H9 (cell line): Measurements from ENCODE around the gene DPF3. TPM values are rescaled to one million over a fixed set of nuclear protein-coding genes. Genes with fewer than 3 reads are reported as not detected.

Source experiments
- DNase-seq: peaks from one replicate; pipeline ENCODE4 v3.0.0-alpha.2; 2017
- H2AFZ ChIP-seq: one replicate; pipeline ENCODE4 v1.6.1; 2013; ENCODE audit warnings: mild to moderate bottlenecking, low read length, control low read depth, moderate library complexity
- H2AK5ac ChIP-seq: 2 replicates; pipeline ENCODE4 v1.6.1; 2013; ENCODE audit warnings: low read length, control low read depth, mixed read lengths; ENCODE audit not compliant: insufficient read length
- H2BK120ac ChIP-seq: one replicate; pipeline ENCODE4 v1.6.1; 2013; ENCODE audit warnings: low read depth, mild to moderate bottlenecking, low read length, control low read depth, inconsistent platforms; ENCODE audit not compliant: poor library complexity, severe bottlenecking
- H2BK12ac ChIP-seq: 2 replicates; pipeline ENCODE4 v1.6.1; 2013; ENCODE audit warnings: low read length, control low read depth, mixed read lengths, low read depth; ENCODE audit not compliant: insufficient read length
- H2BK15ac ChIP-seq: 2 replicates; pipeline ENCODE4 v1.6.1; 2013; ENCODE audit warnings: low read depth, low read length, control low read depth
- H2BK20ac ChIP-seq: one replicate; pipeline ENCODE4 v1.6.1; 2013; ENCODE audit warnings: low read depth, mild to moderate bottlenecking, low read length, control low read depth, inconsistent platforms; ENCODE audit not compliant: poor library complexity, severe bottlenecking
- H2BK5ac ChIP-seq: 2 replicates; pipeline ENCODE4 v1.6.1; 2013; ENCODE audit warnings: low read length, control low read depth, mixed read lengths; ENCODE audit not compliant: insufficient read length
- H3K14ac ChIP-seq: 2 replicates; pipeline ENCODE4 v1.6.1; 2013; ENCODE audit warnings: low read length, control low read depth; ENCODE audit not compliant: insufficient read depth
- H3K18ac ChIP-seq: 2 replicates; pipeline ENCODE4 v1.6.1; 2013; ENCODE audit warnings: low read depth, mild to moderate bottlenecking, mixed read lengths, low read length, control low read depth; ENCODE audit not compliant: insufficient read length
- H3K23ac ChIP-seq: 2 replicates; pipeline ENCODE4 v1.6.1; 2013; ENCODE audit warnings: low read length, control low read depth, mixed read lengths, low read depth; ENCODE audit not compliant: insufficient read length
- H3K23me2 ChIP-seq: 2 replicates; pipeline ENCODE4 v1.6.1; 2013; ENCODE audit warnings: low read depth, mild to moderate bottlenecking, mixed read lengths, low read length, control low read depth; ENCODE audit not compliant: insufficient read length, poor library complexity, severe bottlenecking
- H3K27ac ChIP-seq: 2 replicates; pipeline ENCODE4 v1.5.1; 2013; ENCODE audit warnings: low read length, control low read depth, mixed read lengths, low read depth; ENCODE audit not compliant: insufficient read length
- H3K27me3 ChIP-seq: 2 replicates; pipeline ENCODE4 v1.6.1; 2013; ENCODE audit warnings: low read length, control low read depth, inconsistent platforms; ENCODE audit not compliant: insufficient read depth
- H3K4ac ChIP-seq: 2 replicates; pipeline ENCODE4 v1.6.1; 2013; ENCODE audit warnings: low read depth, mild to moderate bottlenecking, control low read depth, inconsistent platforms, low read length, moderate library complexity
- H3K4me1 ChIP-seq: 2 replicates; pipeline ENCODE4 v1.6.1; 2013; ENCODE audit warnings: low read length, control low read depth, inconsistent platforms; ENCODE audit not compliant: insufficient read depth
- H3K4me2 ChIP-seq: 2 replicates; pipeline ENCODE4 v1.6.1; 2013; ENCODE audit warnings: low read length, control low read depth, mixed read lengths; ENCODE audit not compliant: insufficient read length, insufficient read depth
- H3K56ac ChIP-seq: 2 replicates; pipeline ENCODE4 v1.6.1; 2013; ENCODE audit warnings: low read depth, mild to moderate bottlenecking, mixed read lengths, low read length, control low read depth; ENCODE audit not compliant: insufficient read length
- H3K79me1 ChIP-seq: 2 replicates; pipeline ENCODE4 v1.6.1; 2013; ENCODE audit warnings: low read depth, mild to moderate bottlenecking, moderate library complexity, low read length, control low read depth, inconsistent platforms; ENCODE audit not compliant: insufficient read depth, poor library complexity, severe bottlenecking
- H3K79me2 ChIP-seq: 2 replicates; pipeline ENCODE4 v1.6.1; 2013; ENCODE audit warnings: low read length, control low read depth, inconsistent platforms; ENCODE audit not compliant: insufficient read depth
- H3K9ac ChIP-seq: 2 replicates; pipeline ENCODE4 v1.6.1; 2013; ENCODE audit warnings: low read length, control low read depth, mixed read lengths; ENCODE audit not compliant: insufficient read length; ENCODE audit errors: extremely low read depth
- H3K9me3 ChIP-seq: one replicate; pipeline ENCODE4 v1.6.1; 2013; ENCODE audit warnings: low read depth, low read length, inconsistent platforms; ENCODE audit not compliant: control insufficient read depth
- H3T11ph ChIP-seq: one replicate; pipeline ENCODE4 v1.6.1; 2013; ENCODE audit warnings: mild to moderate bottlenecking, low read length, control low read depth, inconsistent platforms
- H4K20me1 ChIP-seq: one replicate; pipeline ENCODE4 v1.6.1; 2013; ENCODE audit not compliant: control insufficient read depth, insufficient read length, insufficient read depth
- H4K5ac ChIP-seq: 2 replicates; pipeline ENCODE4 v1.6.1; 2013; ENCODE audit warnings: low read depth, mild to moderate bottlenecking, mixed read lengths, low read length, control low read depth; ENCODE audit not compliant: insufficient read length
- H4K8ac ChIP-seq: replicated peaks from 2 replicates; pipeline ENCODE4 v1.6.1; 2013; ENCODE audit warnings: low read length, control low read depth, mixed read lengths, low read depth; ENCODE audit not compliant: insufficient read length
- H4K91ac ChIP-seq: 2 replicates; pipeline ENCODE4 v1.6.1; 2013; ENCODE audit warnings: low read depth, mild to moderate bottlenecking, moderate library complexity, mixed read lengths, low read length, control low read depth; ENCODE audit not compliant: insufficient read length
- H3K27ac Mint-ChIP-seq, 3 experiments: 2 replicates in 2 of 3; 3 replicates in 1 of 3; pipeline ENCODE4 v1.8.0; 2020 to 2021; ENCODE audit warnings: mixed read lengths in 3 of 3, mild to moderate bottlenecking in 1 of 3, moderate library complexity in 1 of 3
- H3K27me3 Mint-ChIP-seq: 2 replicates; pipeline ENCODE4 v1.8.0; 2021; ENCODE audit warnings: low read depth, mild to moderate bottlenecking, moderate library complexity, mixed read lengths
- H3K36me3 Mint-ChIP-seq, 3 experiments: 2 replicates in 2 of 3; 3 replicates in 1 of 3; pipeline ENCODE4 v1.8.0; 2020 to 2021; ENCODE audit warnings: low read depth in 3 of 3, mixed read lengths in 3 of 3; ENCODE audit not compliant: insufficient read depth in 1 of 3
- H3K4me1 Mint-ChIP-seq, 2 experiments: 2 replicates each; pipeline ENCODE4 v1.8.0; 2020; ENCODE audit warnings: mixed read lengths in 2 of 2
- H3K4me3 Mint-ChIP-seq, 2 experiments: 2 replicates in 1 of 2; 3 replicates in 1 of 2; pipeline ENCODE4 v1.8.0; 2020 to 2021; ENCODE audit warnings: mild to moderate bottlenecking in 2 of 2, mixed read lengths in 2 of 2, moderate library complexity in 1 of 2
- H3K9me3 Mint-ChIP-seq, 2 experiments: 2 replicates in 1 of 2; 3 replicates in 1 of 2; pipeline ENCODE4 v1.8.0; 2020; ENCODE audit warnings: mild to moderate bottlenecking in 2 of 2, mixed read lengths in 2 of 2, moderate library complexity in 1 of 2
- WGBS: extraction: QIAGEN DNeasy Blood & Tissue Kit; methylation state at CpG from one replicate; pipeline ENCODE4 v1.1.7; 2013; ENCODE audit warnings: missing lambda C conversion rate, low lambda C conversion rate, mixed read lengths; ENCODE audit not compliant: insufficient read length; ENCODE audit errors: extremely low coverage; 5-methylcytosine and 5-hydroxymethylcytosine counted together
- total RNA-seq: library from RNA; stranded (reverse); gene quantifications from 2 replicates; pipeline ENCODE4 v1.2.1, GENCODE V29; 2021
- TF ChIP-seq, protein P1 (sequence below): fragments of 200-600 bp; sonication (generic); conservative IDR thresholded peaks from 3 replicates; pipeline ENCODE4 v1.8.0; 2021; ENCODE audit warnings: antibody characterized with exemption, mild to moderate bottlenecking

Gene DPF3
- total RNA-seq, 1 experiment from 2014 or later = not detected

DNA sequence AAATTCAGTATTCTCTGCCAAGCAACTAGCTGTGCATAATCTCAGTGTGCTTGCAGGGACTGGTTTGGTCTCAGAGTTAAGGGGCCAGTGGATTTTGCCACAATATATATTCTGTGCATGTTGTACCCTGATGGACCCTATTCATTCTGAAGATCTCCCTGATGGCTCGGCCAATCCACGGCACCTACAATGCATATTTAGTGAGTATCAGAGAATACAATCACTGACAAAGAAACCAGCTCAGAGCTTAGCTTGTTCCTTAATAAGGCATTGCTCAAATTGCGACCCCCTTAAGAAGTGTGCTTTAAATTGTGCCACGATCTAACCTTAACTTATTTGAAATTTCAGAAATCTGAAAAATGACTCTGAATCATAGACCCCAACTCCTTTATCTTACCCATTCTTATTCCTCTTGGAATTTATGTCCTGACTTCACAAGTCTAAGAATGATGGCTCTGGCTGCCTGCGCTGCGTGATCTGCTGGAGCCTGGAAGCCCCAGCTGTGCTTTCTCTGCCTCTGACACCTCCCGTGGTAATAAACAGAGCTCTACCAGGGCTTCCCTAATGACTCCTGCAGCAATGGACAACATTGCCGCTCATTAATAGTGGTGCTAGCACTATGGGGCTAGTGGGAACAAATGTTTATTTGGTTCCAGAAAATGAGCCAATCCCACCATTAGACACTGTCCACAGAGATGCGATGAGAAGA lies 23.3 kb upstream of the DPF3 start:
- no peaks in the 10 kb centered on the region for H3K9me3 ChIP-seq
- no peak for DNase-seq
- no peak overlapping the region for H3K18ac ChIP-seq
- TF ChIP-seq, protein P1, sequence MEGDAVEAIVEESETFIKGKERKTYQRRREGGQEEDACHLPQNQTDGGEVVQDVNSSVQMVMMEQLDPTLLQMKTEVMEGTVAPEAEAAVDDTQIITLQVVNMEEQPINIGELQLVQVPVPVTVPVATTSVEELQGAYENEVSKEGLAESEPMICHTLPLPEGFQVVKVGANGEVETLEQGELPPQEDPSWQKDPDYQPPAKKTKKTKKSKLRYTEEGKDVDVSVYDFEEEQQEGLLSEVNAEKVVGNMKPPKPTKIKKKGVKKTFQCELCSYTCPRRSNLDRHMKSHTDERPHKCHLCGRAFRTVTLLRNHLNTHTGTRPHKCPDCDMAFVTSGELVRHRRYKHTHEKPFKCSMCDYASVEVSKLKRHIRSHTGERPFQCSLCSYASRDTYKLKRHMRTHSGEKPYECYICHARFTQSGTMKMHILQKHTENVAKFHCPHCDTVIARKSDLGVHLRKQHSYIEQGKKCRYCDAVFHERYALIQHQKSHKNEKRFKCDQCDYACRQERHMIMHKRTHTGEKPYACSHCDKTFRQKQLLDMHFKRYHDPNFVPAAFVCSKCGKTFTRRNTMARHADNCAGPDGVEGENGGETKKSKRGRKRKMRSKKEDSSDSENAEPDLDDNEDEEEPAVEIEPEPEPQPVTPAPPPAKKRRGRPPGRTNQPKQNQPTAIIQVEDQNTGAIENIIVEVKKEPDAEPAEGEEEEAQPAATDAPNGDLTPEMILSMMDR = no peak
- no peaks in the 10 kb centered on the region for H3K4me1 ChIP-seq
- no peak overlapping the region for H4K91ac ChIP-seq
- no peak overlapping the region for H2BK5ac ChIP-seq
- H2AK5ac ChIP-seq = no peak overlapping the region
- no peaks in the 10 kb centered on the region for H4K20me1 ChIP-seq
- H4K5ac ChIP-seq = no peak overlapping the region
- H3K14ac ChIP-seq = no peak overlapping the region
- no peak overlapping the region for H4K8ac ChIP-seq
- no peak overlapping the region for H2BK12ac ChIP-seq
- H2BK20ac ChIP-seq = no peak overlapping the region
- H3K27me3 ChIP-seq = no peaks in the 10 kb centered on the region
- no CpG with 5 or more reads among the region's 9 CpGs for WGBS
- H3K4me1 Mint-ChIP-seq = no peaks in the 10 kb centered on the region
- peaks cover 16% of the 10 kb centered on the region for H3K27me3 Mint-ChIP-seq
- no peak overlapping the region for H2AFZ ChIP-seq
- no peaks in the 10 kb centered on the region for H3K79me2 ChIP-seq
- no peak overlapping the region for H3K23ac ChIP-seq
- no peaks in the 10 kb centered on the region for H3K23me2 ChIP-seq
- H3K27ac Mint-ChIP-seq = no peak overlapping the region
- no peaks in the 10 kb centered on the region for H3K9me3 Mint-ChIP-seq
- H3K56ac ChIP-seq = no peak overlapping the region
- H3K27ac ChIP-seq = no peak overlapping the region
- H2BK15ac ChIP-seq = no peak overlapping the region
- H3K36me3 Mint-ChIP-seq = no peaks in the 10 kb centered on the region
- no peak overlapping the region for H3K4ac ChIP-seq
- no peak overlapping the region for H3K4me3 Mint-ChIP-seq
- H2BK120ac ChIP-seq = no peak overlapping the region
- H3K9ac ChIP-seq = no peak overlapping the region
- H3K4me2 ChIP-seq = no peak overlapping the region
- H3K79me1 ChIP-seq = no peaks in the 10 kb centered on the region
- H3T11ph ChIP-seq = no peak overlapping the region
